ENCODE measurements around the gene KLHDC3. TPM values are rescaled to one million over a fixed set of nuclear protein-coding genes. Genes with fewer than 3 reads are reported as not detected.

Gene KLHDC3
- total and polyA plus RNA-seq, 9 of the 15 experiments (the other 6 are each of a cell fraction or from before 2014, with no cell fraction given) = 4.5 to 171 (median 107) TPM

DNA sequence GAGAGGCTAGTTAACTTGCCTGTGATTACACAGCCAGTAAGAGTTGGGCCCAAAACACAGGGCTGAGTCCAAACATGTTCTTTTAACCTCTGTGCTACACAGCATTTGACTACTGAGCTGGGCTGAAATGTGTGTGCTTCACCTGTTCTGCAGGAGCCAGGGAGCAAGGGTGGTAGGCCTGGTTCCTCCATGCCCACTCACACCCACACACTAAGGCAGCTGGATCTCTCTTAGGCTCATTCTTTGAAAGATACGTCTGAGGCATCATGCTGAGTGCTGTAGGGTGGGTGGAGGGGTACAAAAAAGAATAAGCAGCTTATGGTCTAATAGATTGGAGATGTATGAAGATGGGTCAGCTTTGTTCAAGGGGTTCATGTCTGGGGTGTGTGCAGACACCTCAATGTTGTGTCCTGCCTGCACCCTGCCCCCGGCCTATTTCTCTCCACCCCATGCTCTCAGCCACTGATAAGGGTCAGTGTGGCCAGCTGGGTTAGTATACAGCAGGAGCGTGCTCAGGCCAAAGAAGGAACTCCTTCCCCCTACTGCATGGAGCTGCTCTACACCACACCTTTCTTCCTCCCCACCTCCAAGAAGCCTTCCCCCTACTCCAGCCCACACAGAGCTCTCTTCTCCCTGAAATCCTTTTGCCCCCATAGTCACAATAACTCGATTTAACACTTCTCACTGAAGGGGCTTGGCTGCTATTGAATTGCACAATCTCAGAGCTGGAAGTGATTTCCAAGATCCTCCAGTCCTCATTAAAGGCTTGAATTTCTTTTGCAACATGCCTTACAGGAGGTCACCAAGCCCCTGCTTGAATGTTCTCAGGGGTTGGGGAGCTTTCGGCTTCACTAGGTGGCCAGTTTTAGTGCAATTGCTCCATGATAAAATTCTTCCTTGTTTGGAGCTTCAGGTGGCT lies 26.3 kb upstream of the KLHDC3 start (continued):
- 0 out of 4 replicates have a peak, but pooled peaks of 1 of the 2 experiments have one; percentile 33 for TF ChIP-seq MAZ (CRISPR knock-in tag; conservative IDR thresholded peaks at IDR 0.05 in 1 of 2, IDR thresholded peaks at IDR 0.05 in 1 of 2)
- TF ChIP-seq SRSF9 (IDR thresholded peaks at IDR 0.05; ENCODE audit: borderline replicate concordance, low read depth, low read length) = no peak
- peak; percentile 11; the same call in 1 of the 2 replicates for TF ChIP-seq BCOR (IDR thresholded peaks at IDR 0.05)
- peak; percentile 88 for TF ChIP-seq ZKSCAN8 (CRISPR knock-in tag; IDR thresholded peaks at IDR 0.05)
- peak; percentile 61; the same call in 1 of the 2 replicates for TF ChIP-seq HDGF (IDR thresholded peaks at IDR 0.05)
- TF ChIP-seq, protein P1, sequence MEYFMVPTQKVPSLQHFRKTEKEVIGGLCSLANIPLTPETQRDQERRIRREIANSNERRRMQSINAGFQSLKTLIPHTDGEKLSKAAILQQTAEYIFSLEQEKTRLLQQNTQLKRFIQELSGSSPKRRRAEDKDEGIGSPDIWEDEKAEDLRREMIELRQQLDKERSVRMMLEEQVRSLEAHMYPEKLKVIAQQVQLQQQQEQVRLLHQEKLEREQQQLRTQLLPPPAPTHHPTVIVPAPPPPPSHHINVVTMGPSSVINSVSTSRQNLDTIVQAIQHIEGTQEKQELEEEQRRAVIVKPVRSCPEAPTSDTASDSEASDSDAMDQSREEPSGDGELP (CRISPR knock-in tag; IDR thresholded peaks at IDR 0.05; ENCODE audit: borderline replicate concordance) = peak; percentile 99
- TF ChIP-seq FOXJ2 (tag; IDR thresholded peaks at IDR 0.05) = peak; percentile 30; the same call in 1 of the 2 replicates
- TF ChIP-seq ZNF384 (IDR thresholded peaks at IDR 0.05; ENCODE audit: low read depth, low read length) = no peak
- TF ChIP-seq NRF1 (conservative IDR thresholded peaks at IDR 0.05 in 1 of 2, IDR thresholded peaks at IDR 0.05 in 1 of 2) = peak; percentile 64 to 72
- no peak for TF ChIP-seq ZBTB8A (IDR thresholded peaks at IDR 0.05; ENCODE audit: partially characterized antibody)
- TF ChIP-seq, protein P2, sequence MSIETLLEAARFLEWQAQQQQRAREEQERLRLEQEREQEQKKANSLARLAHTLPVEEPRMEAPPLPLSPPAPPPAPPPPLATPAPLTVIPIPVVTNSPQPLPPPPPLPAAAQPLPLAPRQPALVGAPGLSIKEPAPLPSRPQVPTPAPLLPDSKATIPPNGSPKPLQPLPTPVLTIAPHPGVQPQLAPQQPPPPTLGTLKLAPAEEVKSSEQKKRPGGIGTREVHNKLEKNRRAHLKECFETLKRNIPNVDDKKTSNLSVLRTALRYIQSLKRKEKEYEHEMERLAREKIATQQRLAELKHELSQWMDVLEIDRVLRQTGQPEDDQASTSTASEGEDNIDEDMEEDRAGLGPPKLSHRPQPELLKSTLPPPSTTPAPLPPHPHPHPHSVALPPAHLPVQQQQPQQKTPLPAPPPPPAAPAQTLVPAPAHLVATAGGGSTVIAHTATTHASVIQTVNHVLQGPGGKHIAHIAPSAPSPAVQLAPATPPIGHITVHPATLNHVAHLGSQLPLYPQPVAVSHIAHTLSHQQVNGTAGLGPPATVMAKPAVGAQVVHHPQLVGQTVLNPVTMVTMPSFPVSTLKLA (conservative IDR thresholded peaks at IDR 0.05) = peak; percentile 81 to 94; a peak in 3 of 4 replicates
- peak; percentile 92 for TF ChIP-seq FOXK2 (conservative IDR thresholded peaks at IDR 0.05 in 1 of 2, IDR thresholded peaks at IDR 0.05 in 1 of 2; ENCODE audit: low read depth in 2 of 2)
- peak; percentile 72 for TF ChIP-seq MYC (IDR thresholded peaks at IDR 0.05; ENCODE audit: low read depth, low read length)
- no peak for TF ChIP-seq MYC (CRISPR knock-in tag; IDR thresholded peaks at IDR 0.05; ENCODE audit: borderline replicate concordance, low read depth)
- peak; percentile 25 for TF ChIP-seq ZFP36 (IDR thresholded peaks at IDR 0.05; ENCODE audit: low read depth, low read length, partially characterized antibody)
- TF ChIP-seq EGR1 (conservative IDR thresholded peaks at IDR 0.05) = peak; percentile 60
- TF ChIP-seq CREM (IDR thresholded peaks at IDR 0.05; ENCODE audit: low read depth) = peak; percentile 37
- TF ChIP-seq SMAD4 (CRISPR knock-in tag; conservative IDR thresholded peaks at IDR 0.05) = peak; percentile 63; the same call in 1 of the 2 replicates
- no peak for TF ChIP-seq ERF (CRISPR knock-in tag; IDR thresholded peaks at IDR 0.05)
- TF ChIP-seq, protein P3, sequence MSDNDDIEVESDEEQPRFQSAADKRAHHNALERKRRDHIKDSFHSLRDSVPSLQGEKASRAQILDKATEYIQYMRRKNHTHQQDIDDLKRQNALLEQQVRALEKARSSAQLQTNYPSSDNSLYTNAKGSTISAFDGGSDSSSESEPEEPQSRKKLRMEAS (CRISPR knock-in tag; IDR thresholded peaks at IDR 0.05) = peak; percentile 22; the same call in 1 of the 2 replicates
- peak in 1 of 3 experiments; percentile 29 for TF ChIP-seq YY1 (IDR thresholded peaks at IDR 0.05; ENCODE audit: borderline replicate concordance in 1 of 3, control insufficient read depth in 1 of 3, extremely low read depth in 1 of 3, insufficient read depth in 3 of 3, insufficient read length in 1 of 3, insufficient replicate concordance in 2 of 3, low read depth in 1 of 3, low read length in 2 of 3)
- peak; percentile 39 for TF ChIP-seq RBBP5 (IDR thresholded peaks at IDR 0.05; ENCODE audit: borderline replicate concordance, insufficient read depth, low read length, poor library complexity, severe bottlenecking)
- TF ChIP-seq GATA2 (CRISPR knock-in tag; IDR thresholded peaks at IDR 0.05) = peak; percentile 63; the same call in 1 of the 2 replicates
- peak; percentile 60; the same call in 1 of the 2 replicates for TF ChIP-seq MYNN (IDR thresholded peaks at IDR 0.05)
- TF ChIP-seq MYNN (CRISPR knock-in tag; IDR thresholded peaks at IDR 0.05) = no peak
